GM23248 (cell line): ENCODE measurements around the gene CCDC8. TPM values are rescaled to one million over a fixed set of nuclear protein-coding genes. Genes with fewer than 3 reads are reported as not detected.

Source experiments
- DNase-seq: peaks from one replicate; pipeline ENCODE4 v3.0.0-alpha.2; 2015
- H2AFZ ChIP-seq: fragments of 200-600 bp; sonication (generic); 2 replicates; pipeline ENCODE4 v1.6.1; 2016; ENCODE audit warnings: antibody characterized with exemption
- H3F3A ChIP-seq: fragments of 200-600 bp; sonication (generic); 2 replicates; pipeline ENCODE4 v1.6.1; 2016; ENCODE audit warnings: mild to moderate bottlenecking, antibody characterized with exemption, mixed run types; ENCODE audit not compliant: insufficient read depth
- H3K27ac ChIP-seq: fragments of 200-600 bp; sonication (generic); 2 replicates; pipeline ENCODE4 v1.5.1; 2016; ENCODE audit warnings: mild to moderate bottlenecking
- H3K27me3 ChIP-seq: fragments of 200-600 bp; sonication (generic); replicated peaks from 2 replicates; pipeline ENCODE4 v1.6.1; 2016; ENCODE audit warnings: mild to moderate bottlenecking; ENCODE audit not compliant: insufficient read depth
- H3K36me3 ChIP-seq: fragments of 200-600 bp; sonication (generic); 2 replicates; pipeline ENCODE4 v1.6.1; 2016; ENCODE audit warnings: low read depth, mild to moderate bottlenecking
- H3K4me1 ChIP-seq: fragments of 200-600 bp; sonication (generic); 2 replicates; pipeline ENCODE4 v1.6.1; 2016; ENCODE audit warnings: mild to moderate bottlenecking; ENCODE audit not compliant: insufficient read depth
- H3K4me2 ChIP-seq: fragments of 200-600 bp; sonication (generic); one replicate; pipeline ENCODE4 v1.6.1; 2016; ENCODE audit warnings: mild to moderate bottlenecking; ENCODE audit not compliant: unreplicated experiment
- H3K4me3 ChIP-seq: fragments of 200-600 bp; sonication (generic); 2 replicates; pipeline ENCODE4 v1.5.1; 2016; ENCODE audit warnings: mild to moderate bottlenecking
- H3K79me2 ChIP-seq: fragments of 200-600 bp; sonication (generic); 2 replicates; pipeline ENCODE4 v1.6.1; 2016; ENCODE audit warnings: mild to moderate bottlenecking; ENCODE audit not compliant: insufficient read depth
- H3K9ac ChIP-seq: fragments of 200-600 bp; sonication (generic); 2 replicates; pipeline ENCODE4 v1.6.1; 2016; ENCODE audit warnings: mild to moderate bottlenecking
- H3K9me2 ChIP-seq: fragments of 200-600 bp; sonication (generic); 2 replicates; pipeline ENCODE4 v1.6.1; 2016; ENCODE audit warnings: mixed run types, mild to moderate bottlenecking, moderate library complexity; ENCODE audit not compliant: insufficient read depth
- H3K9me3 ChIP-seq: fragments of 200-600 bp; sonication (generic); one replicate; pipeline ENCODE4 v1.6.1; 2017; ENCODE audit warnings: low read depth
- H4K20me1 ChIP-seq: fragments of 200-600 bp; sonication (generic); 2 replicates; pipeline ENCODE4 v1.6.0; 2016; ENCODE audit not compliant: insufficient read depth
- EZH2 ChIP-seq: fragments of 200-600 bp; sonication (generic); IDR thresholded peaks from 2 replicates; pipeline ENCODE4 v1.6.1; 2018; ENCODE audit warnings: antibody characterized with exemption, mild to moderate bottlenecking; ENCODE audit not compliant: insufficient read depth, poor library complexity, severe bottlenecking
- EZH2phosphoT487 ChIP-seq: fragments of 200-600 bp; sonication (generic); IDR thresholded peaks from 2 replicates; pipeline ENCODE4 v1.6.1; 2018; ENCODE audit warnings: antibody characterized with exemption, moderate library complexity, mild to moderate bottlenecking, low read depth; ENCODE audit not compliant: insufficient read depth
- WGBS, 2 experiments: methylation state at CpG; one replicate each; pipeline ENCODE4 v1.1.6; 2015 to 2017; ENCODE audit warnings: low lambda C conversion rate in 2 of 2, low coverage in 1 of 2; ENCODE audit errors: missing lambda C conversion rate in 2 of 2; 5-methylcytosine and 5-hydroxymethylcytosine counted together
- in situ Hi-C: fragments of 300-500 bp; cut with MboI; formaldehyde crosslinking; loops from 2 replicates; pipeline ENCODE4 v1.15.0; 2020
- polyA plus RNA-seq: library from polyadenylated mRNA; unstranded; fragments of >200 nt; fragmentation: Nextera tagmentation; extraction: Ambion mirVana; gene quantifications from 2 replicates; pipeline ENCODE4 v1.2.1, GENCODE V29; 2016
- total RNA-seq: library from RNA; depleted of rRNA; stranded (reverse); fragments of >200 nt; shearing (Covaris generic); gene quantifications from 2 replicates; pipeline ENCODE4 v1.2.3, GENCODE V29; 2014

The CCDC8 gene
- total and polyA plus RNA-seq, 2 experiments from 2014 or later, result 6.0 to 10.1 TPM

DNA sequence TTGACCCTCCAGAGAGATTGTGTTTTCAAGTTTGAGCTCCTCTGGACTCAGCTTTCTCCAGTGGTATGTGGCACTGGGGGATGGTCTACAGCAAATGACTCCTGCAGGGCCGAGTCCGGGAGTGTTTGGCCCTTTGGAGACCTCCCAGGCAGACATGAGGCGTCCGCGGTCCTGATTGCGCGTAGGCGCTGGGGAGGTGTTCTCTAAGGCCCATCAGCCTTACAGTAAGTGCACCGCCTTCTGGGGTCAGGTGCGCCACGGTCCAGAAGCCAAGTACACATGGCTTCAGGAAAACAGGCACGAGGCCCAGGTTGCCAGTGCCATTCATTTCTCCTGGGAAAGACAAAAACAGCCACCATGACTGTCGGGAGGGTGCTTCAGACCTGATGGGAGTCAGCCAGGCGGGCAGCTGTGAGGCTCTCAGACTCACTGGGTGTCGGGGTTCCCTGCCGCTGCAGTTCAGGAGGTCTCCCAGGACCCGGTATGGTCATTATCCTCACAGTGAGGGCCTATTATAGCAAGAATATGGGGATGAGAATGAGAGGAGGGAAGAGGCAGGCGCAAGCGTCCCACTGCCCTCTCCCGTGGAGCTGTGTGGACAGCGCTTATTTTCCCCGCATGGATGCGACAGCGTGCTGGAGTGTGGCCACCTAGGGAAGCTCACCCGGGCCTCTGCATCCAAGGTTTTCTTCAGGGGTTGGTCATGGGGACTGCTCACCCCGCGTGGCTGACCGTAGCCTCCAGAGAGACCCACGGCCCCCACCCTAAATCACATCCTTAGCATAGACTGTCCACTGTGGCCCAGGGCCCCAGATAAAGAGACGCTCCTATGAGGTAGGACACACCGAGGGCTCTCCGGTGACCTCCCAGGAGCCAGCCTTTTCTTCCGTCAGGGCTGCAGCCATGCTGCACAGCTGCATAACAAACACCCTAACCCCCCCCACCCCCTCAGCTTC, 21.8 kb downstream of the CCDC8 start:
- H2AFZ ChIP-seq, result no peak overlapping the region
- H3K4me2 ChIP-seq, result no peak overlapping the region
- peak overlapping the region; percentile 51 for H3K9ac ChIP-seq
- H3F3A ChIP-seq, result peaks cover 16% of the 10 kb centered on the region; the same call in 1 of the 2 replicates
- no peaks in the 10 kb centered on the region for H3K9me3 ChIP-seq
- H3K27me3 ChIP-seq, result no peaks in the 10 kb centered on the region
- H3K9me2 ChIP-seq, result no peaks in the 10 kb centered on the region
- H3K79me2 ChIP-seq, result no peaks in the 10 kb centered on the region
- H3K4me1 ChIP-seq, result peaks cover 8% of the 10 kb centered on the region
- no peak overlapping the region for H3K4me3 ChIP-seq
- WGBS, 2 experiments, result 85 to 87% methylated on average over 32 to 33 of the region's 33 CpGs
- DNase-seq, result no peak
- H3K36me3 ChIP-seq, result peaks cover 16% of the 10 kb centered on the region; the same call in 1 of the 2 replicates
- TF ChIP-seq EZH2 (no peak), EZH2phosphoT487 (no peak)
- no peaks in the 10 kb centered on the region for H4K20me1 ChIP-seq
- peak overlapping the region; percentile 57 for H3K27ac ChIP-seq
- in situ Hi-C loops, result no loop called here

DNA sequence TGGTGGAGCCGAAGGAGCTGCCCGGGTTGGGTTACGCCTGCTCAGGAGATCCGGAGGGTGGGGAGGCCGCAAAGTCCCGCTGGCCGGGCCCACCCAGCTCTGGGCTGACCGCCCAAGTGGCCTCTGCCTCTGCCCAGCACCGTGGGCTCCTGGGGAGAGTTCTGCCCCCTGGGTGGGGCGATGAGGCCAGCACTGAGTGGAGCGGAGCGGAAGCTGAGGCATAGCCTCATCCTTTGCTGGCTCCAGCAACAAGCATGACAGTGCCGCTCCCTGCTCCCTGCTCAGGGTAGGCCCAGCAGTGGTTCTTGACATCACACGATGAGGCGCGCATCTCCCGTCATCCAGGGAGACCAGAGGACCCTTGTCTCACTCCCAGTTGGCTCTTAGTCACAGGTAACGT, 22.5 kb downstream of the CCDC8 start:
- H2AFZ ChIP-seq, result no peak overlapping the region
- H4K20me1 ChIP-seq, result no peaks in the 10 kb centered on the region
- no peaks in the 10 kb centered on the region for H3K9me3 ChIP-seq
- WGBS, 2 experiments, result 43 to 50% methylated on average over 18 of the region's 18 CpGs
- H3K27me3 ChIP-seq, result no peaks in the 10 kb centered on the region
- H3K4me2 ChIP-seq, result no peak overlapping the region
- H3K9me2 ChIP-seq, result no peaks in the 10 kb centered on the region
- peak; percentile 78 for DNase-seq
- no peaks in the 10 kb centered on the region for H3K79me2 ChIP-seq
- no peak for TF ChIP-seq EZH2
- TF ChIP-seq EZH2phosphoT487, result no peak
- peaks cover 16% of the 10 kb centered on the region; the same call in 1 of the 2 replicates for H3F3A ChIP-seq
- H3K4me1 ChIP-seq, result peaks cover 8% of the 10 kb centered on the region
- H3K27ac ChIP-seq, result peak overlapping the region; percentile 57
- H3K36me3 ChIP-seq, result peaks cover 16% of the 10 kb centered on the region; the same call in 1 of the 2 replicates
- H3K9ac ChIP-seq, result peak overlapping the region; percentile 51
- no peak overlapping the region for H3K4me3 ChIP-seq
- in situ Hi-C loops, result no loop called here

GRCh38 chr19:46390121-46390858, 23.1 kb downstream of the CCDC8 start:
- peaks cover 16% of the 10 kb centered on the region; the same call in 1 of the 2 replicates for H3K36me3 ChIP-seq
- H3K4me1 ChIP-seq, result peaks cover 8% of the 10 kb centered on the region
- no peak overlapping the region for H3K4me2 ChIP-seq
- in situ Hi-C loops, result no loop called here
- no peaks in the 10 kb centered on the region for H4K20me1 ChIP-seq
- no peaks in the 10 kb centered on the region for H3K9me2 ChIP-seq
- H3K9ac ChIP-seq, result no peak overlapping the region
- no peaks in the 10 kb centered on the region for H3K79me2 ChIP-seq
- H3K27me3 ChIP-seq, result no peaks in the 10 kb centered on the region
- TF ChIP-seq EZH2 (no peak), EZH2phosphoT487 (no peak)
- H3K9me3 ChIP-seq, result no peaks in the 10 kb centered on the region
- peak overlapping the region; percentile 57 for H3K27ac ChIP-seq
- no peak overlapping the region for H2AFZ ChIP-seq
- DNase-seq, result no peak
- peaks cover 16% of the 10 kb centered on the region; the same call in 1 of the 2 replicates for H3F3A ChIP-seq
- H3K4me3 ChIP-seq, result no peak overlapping the region
- WGBS, 2 experiments, result 87 to 88% methylated on average over 11 to 16 of the region's 16 CpGs

DNA sequence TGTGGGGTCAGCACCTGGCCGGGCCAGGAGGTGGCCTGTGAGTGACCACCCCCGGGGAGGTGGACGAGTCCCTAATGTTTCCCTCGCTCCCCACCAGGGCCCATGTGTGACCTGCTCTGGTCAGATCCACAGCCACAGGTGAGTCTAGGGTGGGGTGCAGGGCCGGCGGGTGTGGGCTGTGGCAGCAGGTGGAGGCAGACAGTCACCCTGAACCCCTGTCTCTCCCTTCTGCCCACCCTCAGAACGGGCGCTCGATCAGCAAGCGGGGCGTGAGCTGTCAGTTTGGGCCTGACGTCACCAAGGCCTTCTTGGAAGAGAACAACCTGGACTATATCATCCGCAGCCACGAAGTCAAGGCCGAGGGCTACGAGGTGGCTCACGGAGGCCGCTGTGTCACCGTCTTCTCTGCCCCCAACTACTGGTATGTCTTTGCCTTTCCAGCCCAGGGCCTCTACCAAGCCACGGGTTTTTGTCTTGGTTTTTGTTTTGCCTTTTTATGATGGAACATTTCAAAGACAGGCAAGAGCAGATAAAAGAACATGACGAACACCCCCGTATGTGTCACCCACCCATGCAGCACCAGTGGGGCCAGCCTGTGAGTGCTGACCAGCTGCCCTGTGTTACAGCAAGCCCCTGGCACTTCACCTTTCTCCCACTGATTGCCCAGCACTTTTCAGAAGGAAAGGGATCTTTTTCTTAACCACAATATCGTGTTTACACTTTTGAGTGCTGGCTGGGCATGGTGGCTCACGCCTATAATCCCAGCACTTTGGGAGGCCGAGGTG, 24.9 kb downstream of the CCDC8 start:
- no peaks in the 10 kb centered on the region for H3K9me2 ChIP-seq
- H3K9ac ChIP-seq, result no peak overlapping the region
- in situ Hi-C loops, result no loop called here
- H3K79me2 ChIP-seq, result no peaks in the 10 kb centered on the region
- DNase-seq, result no peak
- H2AFZ ChIP-seq, result no peak overlapping the region
- no peak overlapping the region for H3K4me3 ChIP-seq
- no peaks in the 10 kb centered on the region for H3K27me3 ChIP-seq
- peaks cover 16% of the 10 kb centered on the region; the same call in 1 of the 2 replicates for H3K36me3 ChIP-seq
- 87 to 89% methylated on average over 25 of the region's 25 CpGs for WGBS, 2 experiments
- no peak overlapping the region for H3K27ac ChIP-seq
- TF ChIP-seq EZH2 (no peak), EZH2phosphoT487 (no peak)
- no peaks in the 10 kb centered on the region for H3K9me3 ChIP-seq
- no peak overlapping the region for H3K4me2 ChIP-seq
- H4K20me1 ChIP-seq, result no peaks in the 10 kb centered on the region
- peaks cover 8% of the 10 kb centered on the region for H3K4me1 ChIP-seq
- peaks cover 16% of the 10 kb centered on the region; the same call in 1 of the 2 replicates for H3F3A ChIP-seq
